WTC11 (cell line): Measurements from ENCODE around the gene MYOF.

ENCODE experiments used
- ATF3 ChIP-seq: sonication (generic); formaldehyde crosslinking; conservative IDR thresholded peaks from 2 replicates; pipeline ENCODE4 v1.8.1; 2022; ENCODE audit warnings: mild to moderate bottlenecking, missing genetic modification reagents
- CREM ChIP-seq: sonication (generic); formaldehyde crosslinking; IDR thresholded peaks from 2 replicates; pipeline ENCODE4 v1.8.1; 2022; ENCODE audit warnings: mild to moderate bottlenecking, missing genetic modification reagents, moderate library complexity
- KAT7 ChIP-seq: sonication (generic); formaldehyde crosslinking; IDR thresholded peaks from 2 replicates; pipeline ENCODE4 v1.8.1; 2023; ENCODE audit warnings: missing genetic modification reagents, mild to moderate bottlenecking, borderline replicate concordance
- NFE2L1 ChIP-seq: sonication (generic); formaldehyde crosslinking; IDR thresholded peaks from 2 replicates; pipeline ENCODE4 v1.8.1; 2023; ENCODE audit warnings: missing genetic modification reagents
- RELA ChIP-seq: sonication (generic); formaldehyde crosslinking; IDR thresholded peaks from 2 replicates; pipeline ENCODE4 v1.8.1; 2022; ENCODE audit warnings: missing genetic modification reagents, mild to moderate bottlenecking, borderline replicate concordance
- TEAD4 ChIP-seq: sonication (generic); formaldehyde crosslinking; IDR thresholded peaks from 2 replicates; pipeline ENCODE4 v1.8.0; 2022; ENCODE audit warnings: mild to moderate bottlenecking, missing genetic modification reagents
- USF2 ChIP-seq: sonication (generic); formaldehyde crosslinking; IDR thresholded peaks from 2 replicates; pipeline ENCODE4 v1.8.1; 2023; ENCODE audit warnings: mild to moderate bottlenecking, missing genetic modification reagents, moderate library complexity
- ZNF263 ChIP-seq: sonication (generic); formaldehyde crosslinking; IDR thresholded peaks from 2 replicates; pipeline ENCODE4 v1.8.1; 2022; ENCODE audit warnings: low read depth, mild to moderate bottlenecking, moderate library complexity, missing genetic modification reagents
- TF ChIP-seq, protein P1 (sequence below): fragments of 200-600 bp; IDR thresholded peaks from 2 replicates; pipeline ENCODE4 v1.8.0; 2022; ENCODE audit warnings: antibody characterized with exemption
- TF ChIP-seq, protein P2 (sequence below): sonication (generic); formaldehyde crosslinking; conservative IDR thresholded peaks from 2 replicates; pipeline ENCODE4 v1.8.1; 2023; ENCODE audit warnings: mild to moderate bottlenecking, low read depth, missing genetic modification reagents, moderate library complexity
- TF ChIP-seq, protein P3 (sequence below): sonication (generic); formaldehyde crosslinking; IDR thresholded peaks from 2 replicates; pipeline ENCODE4 v1.8.0; 2022; ENCODE audit warnings: missing genetic modification reagents

DNA sequence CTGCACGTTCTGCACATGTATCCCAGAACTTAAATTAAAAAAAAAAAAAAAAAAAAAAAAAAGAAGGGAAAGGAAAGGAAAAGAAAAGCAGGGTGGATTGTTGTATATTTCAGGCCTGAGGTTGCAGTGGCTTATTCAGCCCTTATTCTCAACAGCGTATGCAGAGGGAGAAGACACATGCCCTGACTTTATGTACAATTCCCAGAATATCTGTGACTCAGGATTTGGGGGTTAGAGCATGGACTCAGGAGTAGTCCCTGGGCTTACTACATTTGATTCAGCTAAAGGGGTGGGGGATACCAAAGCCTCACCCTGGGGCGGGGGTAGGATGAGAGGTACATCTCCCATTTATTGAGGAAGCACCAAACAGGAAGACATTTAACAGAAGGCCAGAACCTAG, 137.4 kb downstream of the MYOF start:
- TF ChIP-seq, protein P1, sequence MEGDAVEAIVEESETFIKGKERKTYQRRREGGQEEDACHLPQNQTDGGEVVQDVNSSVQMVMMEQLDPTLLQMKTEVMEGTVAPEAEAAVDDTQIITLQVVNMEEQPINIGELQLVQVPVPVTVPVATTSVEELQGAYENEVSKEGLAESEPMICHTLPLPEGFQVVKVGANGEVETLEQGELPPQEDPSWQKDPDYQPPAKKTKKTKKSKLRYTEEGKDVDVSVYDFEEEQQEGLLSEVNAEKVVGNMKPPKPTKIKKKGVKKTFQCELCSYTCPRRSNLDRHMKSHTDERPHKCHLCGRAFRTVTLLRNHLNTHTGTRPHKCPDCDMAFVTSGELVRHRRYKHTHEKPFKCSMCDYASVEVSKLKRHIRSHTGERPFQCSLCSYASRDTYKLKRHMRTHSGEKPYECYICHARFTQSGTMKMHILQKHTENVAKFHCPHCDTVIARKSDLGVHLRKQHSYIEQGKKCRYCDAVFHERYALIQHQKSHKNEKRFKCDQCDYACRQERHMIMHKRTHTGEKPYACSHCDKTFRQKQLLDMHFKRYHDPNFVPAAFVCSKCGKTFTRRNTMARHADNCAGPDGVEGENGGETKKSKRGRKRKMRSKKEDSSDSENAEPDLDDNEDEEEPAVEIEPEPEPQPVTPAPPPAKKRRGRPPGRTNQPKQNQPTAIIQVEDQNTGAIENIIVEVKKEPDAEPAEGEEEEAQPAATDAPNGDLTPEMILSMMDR = no peak
- TF ChIP-seq USF2 (CRISPR knock-in tag) (no peak), NFE2L1 (CRISPR knock-in tag) (no peak), ATF3 (CRISPR knock-in tag) (no peak), KAT7 (no peak), TEAD4 (no peak), ZNF263 (CRISPR knock-in tag) (no peak), CREM (no peak), RELA (CRISPR knock-in tag) (no peak)
- TF ChIP-seq, protein P2, sequence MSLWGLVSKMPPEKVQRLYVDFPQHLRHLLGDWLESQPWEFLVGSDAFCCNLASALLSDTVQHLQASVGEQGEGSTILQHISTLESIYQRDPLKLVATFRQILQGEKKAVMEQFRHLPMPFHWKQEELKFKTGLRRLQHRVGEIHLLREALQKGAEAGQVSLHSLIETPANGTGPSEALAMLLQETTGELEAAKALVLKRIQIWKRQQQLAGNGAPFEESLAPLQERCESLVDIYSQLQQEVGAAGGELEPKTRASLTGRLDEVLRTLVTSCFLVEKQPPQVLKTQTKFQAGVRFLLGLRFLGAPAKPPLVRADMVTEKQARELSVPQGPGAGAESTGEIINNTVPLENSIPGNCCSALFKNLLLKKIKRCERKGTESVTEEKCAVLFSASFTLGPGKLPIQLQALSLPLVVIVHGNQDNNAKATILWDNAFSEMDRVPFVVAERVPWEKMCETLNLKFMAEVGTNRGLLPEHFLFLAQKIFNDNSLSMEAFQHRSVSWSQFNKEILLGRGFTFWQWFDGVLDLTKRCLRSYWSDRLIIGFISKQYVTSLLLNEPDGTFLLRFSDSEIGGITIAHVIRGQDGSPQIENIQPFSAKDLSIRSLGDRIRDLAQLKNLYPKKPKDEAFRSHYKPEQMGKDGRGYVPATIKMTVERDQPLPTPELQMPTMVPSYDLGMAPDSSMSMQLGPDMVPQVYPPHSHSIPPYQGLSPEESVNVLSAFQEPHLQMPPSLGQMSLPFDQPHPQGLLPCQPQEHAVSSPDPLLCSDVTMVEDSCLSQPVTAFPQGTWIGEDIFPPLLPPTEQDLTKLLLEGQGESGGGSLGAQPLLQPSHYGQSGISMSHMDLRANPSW (CRISPR knock-in tag) = no peak
- TF ChIP-seq, protein P3, sequence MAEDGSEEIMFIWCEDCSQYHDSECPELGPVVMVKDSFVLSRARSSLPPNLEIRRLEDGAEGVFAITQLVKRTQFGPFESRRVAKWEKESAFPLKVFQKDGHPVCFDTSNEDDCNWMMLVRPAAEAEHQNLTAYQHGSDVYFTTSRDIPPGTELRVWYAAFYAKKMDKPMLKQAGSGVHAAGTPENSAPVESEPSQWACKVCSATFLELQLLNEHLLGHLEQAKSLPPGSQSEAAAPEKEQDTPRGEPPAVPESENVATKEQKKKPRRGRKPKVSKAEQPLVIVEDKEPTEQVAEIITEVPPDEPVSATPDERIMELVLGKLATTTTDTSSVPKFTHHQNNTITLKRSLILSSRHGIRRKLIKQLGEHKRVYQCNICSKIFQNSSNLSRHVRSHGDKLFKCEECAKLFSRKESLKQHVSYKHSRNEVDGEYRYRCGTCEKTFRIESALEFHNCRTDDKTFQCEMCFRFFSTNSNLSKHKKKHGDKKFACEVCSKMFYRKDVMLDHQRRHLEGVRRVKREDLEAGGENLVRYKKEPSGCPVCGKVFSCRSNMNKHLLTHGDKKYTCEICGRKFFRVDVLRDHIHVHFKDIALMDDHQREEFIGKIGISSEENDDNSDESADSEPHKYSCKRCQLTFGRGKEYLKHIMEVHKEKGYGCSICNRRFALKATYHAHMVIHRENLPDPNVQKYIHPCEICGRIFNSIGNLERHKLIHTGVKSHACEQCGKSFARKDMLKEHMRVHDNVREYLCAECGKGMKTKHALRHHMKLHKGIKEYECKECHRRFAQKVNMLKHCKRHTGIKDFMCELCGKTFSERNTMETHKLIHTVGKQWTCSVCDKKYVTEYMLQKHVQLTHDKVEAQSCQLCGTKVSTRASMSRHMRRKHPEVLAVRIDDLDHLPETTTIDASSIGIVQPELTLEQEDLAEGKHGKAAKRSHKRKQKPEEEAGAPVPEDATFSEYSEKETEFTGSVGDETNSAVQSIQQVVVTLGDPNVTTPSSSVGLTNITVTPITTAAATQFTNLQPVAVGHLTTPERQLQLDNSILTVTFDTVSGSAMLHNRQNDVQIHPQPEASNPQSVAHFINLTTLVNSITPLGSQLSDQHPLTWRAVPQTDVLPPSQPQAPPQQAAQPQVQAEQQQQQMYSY (CRISPR knock-in tag) = no peak
